Measurements from ENCODE around the gene SYT5.

DNA sequence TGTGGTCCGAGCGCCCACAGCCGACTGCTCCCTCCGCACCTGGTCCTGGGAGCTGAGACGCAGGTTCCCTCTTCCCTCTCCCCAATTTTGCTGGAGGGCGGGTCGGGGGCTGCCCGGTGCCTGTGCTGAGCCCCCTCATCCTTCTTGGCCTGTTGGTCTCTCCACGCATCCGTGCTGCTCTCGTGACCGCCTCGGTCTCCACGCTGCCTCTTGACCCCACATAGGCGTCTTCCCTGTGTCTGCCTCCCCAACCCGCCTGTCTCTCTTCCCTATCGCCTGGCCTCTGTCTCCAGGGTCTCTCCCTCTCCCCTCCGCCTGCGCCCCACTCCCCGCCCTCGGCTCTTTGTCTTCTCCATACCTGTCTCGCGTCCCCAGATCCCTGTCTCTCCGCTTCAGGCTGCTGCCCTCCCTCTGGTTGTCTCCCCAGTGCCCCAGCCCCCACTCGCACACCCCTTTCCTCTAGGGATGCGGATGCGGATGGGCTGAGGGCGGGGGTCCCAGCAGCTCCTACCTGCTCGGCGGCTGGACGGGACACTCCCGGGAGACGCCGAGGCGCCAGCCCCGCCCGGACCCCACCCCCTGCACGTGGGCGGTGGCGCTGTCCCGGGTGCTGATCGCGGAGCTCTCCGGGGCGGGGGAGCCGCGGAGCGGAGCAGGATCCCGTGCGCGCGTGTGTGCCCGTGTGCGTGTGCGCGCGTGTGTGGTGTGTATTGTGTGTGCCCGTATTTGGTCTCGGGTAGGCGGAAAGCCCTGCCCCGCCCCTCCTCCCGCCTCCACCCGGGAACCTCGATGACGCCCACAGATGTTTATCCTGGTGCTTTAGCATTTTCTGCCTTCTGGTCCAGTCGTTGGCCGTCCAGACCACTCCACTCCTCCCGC, at the start of gene SYT5:
- no peak for TF ChIP-seq ZFX (IDR thresholded peaks at IDR 0.05; ENCODE audit: borderline replicate concordance)
- TF ChIP-seq, protein P1, sequence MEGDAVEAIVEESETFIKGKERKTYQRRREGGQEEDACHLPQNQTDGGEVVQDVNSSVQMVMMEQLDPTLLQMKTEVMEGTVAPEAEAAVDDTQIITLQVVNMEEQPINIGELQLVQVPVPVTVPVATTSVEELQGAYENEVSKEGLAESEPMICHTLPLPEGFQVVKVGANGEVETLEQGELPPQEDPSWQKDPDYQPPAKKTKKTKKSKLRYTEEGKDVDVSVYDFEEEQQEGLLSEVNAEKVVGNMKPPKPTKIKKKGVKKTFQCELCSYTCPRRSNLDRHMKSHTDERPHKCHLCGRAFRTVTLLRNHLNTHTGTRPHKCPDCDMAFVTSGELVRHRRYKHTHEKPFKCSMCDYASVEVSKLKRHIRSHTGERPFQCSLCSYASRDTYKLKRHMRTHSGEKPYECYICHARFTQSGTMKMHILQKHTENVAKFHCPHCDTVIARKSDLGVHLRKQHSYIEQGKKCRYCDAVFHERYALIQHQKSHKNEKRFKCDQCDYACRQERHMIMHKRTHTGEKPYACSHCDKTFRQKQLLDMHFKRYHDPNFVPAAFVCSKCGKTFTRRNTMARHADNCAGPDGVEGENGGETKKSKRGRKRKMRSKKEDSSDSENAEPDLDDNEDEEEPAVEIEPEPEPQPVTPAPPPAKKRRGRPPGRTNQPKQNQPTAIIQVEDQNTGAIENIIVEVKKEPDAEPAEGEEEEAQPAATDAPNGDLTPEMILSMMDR (IDR thresholded peaks at IDR 0.05) = peak; percentile 9; the same call in 1 of the 2 replicates

All from 22Rv1 (cell line).